GM12892 (cell line): ENCODE results near the gene CEACAM8.

Experiments
- POLR2AphosphoS5 ChIP-seq: IDR thresholded peaks from 2 replicates; pipeline ENCODE4 v1.6.1; 2011; ENCODE audit warnings: low read depth, low read length, control low read depth
- TAF1 ChIP-seq: IDR thresholded peaks from 2 replicates; pipeline ENCODE4 v1.6.1; 2011; ENCODE audit warnings: low read depth, mild to moderate bottlenecking, control low read depth, low read length, borderline replicate concordance

DNA sequence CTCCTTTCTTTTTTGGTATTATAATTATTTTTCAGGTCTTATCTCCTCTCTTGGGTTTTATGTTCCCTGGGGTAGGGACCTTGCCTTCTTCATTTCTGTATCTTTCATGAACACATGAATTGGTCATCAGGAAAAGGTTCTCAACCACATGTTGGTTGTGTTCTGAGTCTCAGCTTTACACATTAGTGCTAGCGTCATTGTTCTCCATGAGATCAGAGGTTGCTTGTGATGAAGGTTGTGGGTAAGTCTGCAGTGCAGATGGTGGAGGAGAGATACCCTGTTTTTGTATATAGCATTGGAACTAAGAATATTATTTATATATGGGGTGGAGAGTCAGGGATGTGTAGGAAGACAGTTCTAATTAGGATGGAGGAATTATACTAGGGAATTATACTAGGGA is 24.5 kb upstream of the CEACAM8 start:
- no peak for TF ChIP-seq POLR2AphosphoS5
- no peak for TF ChIP-seq TAF1
